SK-N-SH (cell line): Measurements from ENCODE around the gene PTDSS2. TPM values are rescaled to one million over a fixed set of nuclear protein-coding genes. Genes with fewer than 3 reads are reported as not detected.

Experiments used
- CTCF ChIA-PET: fragments of 300-600, 350-600 bp; formaldehyde crosslinking; extraction: SDS; loops from one replicate; lab custom pipeline; 2021; lab: Yijun Ruan, JAX
- POLR2A ChIA-PET: fragments of 350-600 bp; sonication (Branson Sonifier 250); formaldehyde crosslinking; extraction: SDS; loops from one replicate; lab custom pipeline; 2020; ENCODE audit warnings: antibody characterized with exemption, inconsistent platforms; lab: Yijun Ruan, JAX
- DNase-seq: peaks from one replicate; pipeline ENCODE4 v3.0.0; 2012
- H2AFZ ChIP-seq: fragments of 200-600 bp; sonication (generic); 2 replicates; pipeline ENCODE4 v1.8.1; 2016; ENCODE audit warnings: antibody characterized with exemption, mild to moderate bottlenecking, low read depth
- H3F3A ChIP-seq: fragments of 200-600 bp; sonication (generic); replicated peaks from 2 replicates; pipeline ENCODE3; 2016; ENCODE audit warnings: antibody characterized with exemption, mild to moderate bottlenecking; ENCODE audit not compliant: insufficient read depth
- H3K27ac ChIP-seq, 2 experiments: fragments of 200-500 bp in 1 of 2; fragments of 200-600 bp in 1 of 2; sonication (Bioruptor generic) in 1 of 2; sonication (generic), shearing (Covaris generic) in 1 of 2; 2 replicates each; pipeline versions ENCODE4 v1.5.1 to v1.6.1; 2014 to 2016; ENCODE audit warnings: low read depth in 2 of 2, inconsistent platforms in 1 of 2, low read length in 1 of 2, mild to moderate bottlenecking in 1 of 2, mixed read lengths in 1 of 2
- H3K27me3 ChIP-seq: fragments of 200-600 bp; sonication (generic), shearing (Covaris generic); 2 replicates; pipeline ENCODE4 v1.6.1; 2016; ENCODE audit warnings: mixed run types; ENCODE audit not compliant: insufficient read depth
- H3K36me3 ChIP-seq, 2 experiments: fragments of 200-500 bp in 1 of 2; fragments of 200-600 bp in 1 of 2; sonication (Bioruptor generic) in 1 of 2; sonication (generic) in 1 of 2; replicated peaks in 1 of 2; 2 replicates each; pipeline versions ENCODE3 to v1.5.1; 2014 to 2016; ENCODE audit warnings: low read length in 1 of 2, mild to moderate bottlenecking in 1 of 2; ENCODE audit not compliant: insufficient read depth in 2 of 2, control insufficient read depth in 1 of 2
- H3K4me1 ChIP-seq, 2 experiments: fragments of 200-500 bp in 1 of 2; fragments of 200-600 bp in 1 of 2; sonication (Bioruptor generic) in 1 of 2; sonication (generic), shearing (Covaris generic) in 1 of 2; 2 replicates each; pipeline versions ENCODE4 v1.5.1 to v1.6.1; 2014 to 2016; ENCODE audit warnings: low read depth in 1 of 2, low read length in 1 of 2, mixed run types in 1 of 2; ENCODE audit not compliant: insufficient read depth in 2 of 2, control insufficient read depth in 1 of 2
- H3K4me2 ChIP-seq: fragments of 200-600 bp; sonication (generic), shearing (Covaris generic); 2 replicates; pipeline ENCODE4 v1.6.1; 2017; ENCODE audit warnings: mixed run types
- H3K4me3 ChIP-seq, 2 experiments: fragments of 200-500 bp in 1 of 2; fragments of 200-600 bp in 1 of 2; sonication (Bioruptor generic) in 1 of 2; sonication (generic), shearing (Covaris generic) in 1 of 2; 2 replicates each; pipeline versions ENCODE4 v1.5.1 to v1.8.1; 2014 to 2016; ENCODE audit warnings: low read depth in 2 of 2, inconsistent platforms in 1 of 2, low read length in 1 of 2, mild to moderate bottlenecking in 1 of 2, mixed read lengths in 1 of 2, moderate library complexity in 1 of 2
- H3K79me2 ChIP-seq: fragments of 200-600 bp; sonication (generic); 2 replicates; pipeline ENCODE4 v1.8.1; 2017; ENCODE audit warnings: mild to moderate bottlenecking; ENCODE audit not compliant: insufficient read depth
- H3K9ac ChIP-seq: fragments of 200-600 bp; sonication (generic); 2 replicates; pipeline ENCODE4 v1.6.1; 2017; ENCODE audit warnings: mixed run types
- H3K9me2 ChIP-seq: fragments of 200-600 bp; sonication (generic); 2 replicates; pipeline ENCODE4 v1.6.1; 2017; ENCODE audit warnings: mixed run types
- H3K9me3 ChIP-seq: fragments of 200-600 bp; sonication (generic); 2 replicates; pipeline ENCODE4 v1.6.1; 2017; ENCODE audit warnings: mixed run types, mild to moderate bottlenecking, moderate library complexity
- H4K20me1 ChIP-seq: fragments of 200-600 bp; sonication (generic); 2 replicates; pipeline ENCODE4 v1.6.1; 2017; ENCODE audit warnings: mild to moderate bottlenecking, mixed run types; ENCODE audit not compliant: insufficient read depth
- CHD2 ChIP-seq: fragments of 150-350 bp; IDR thresholded peaks from 2 replicates; pipeline ENCODE4 v1.6.1; 2018; ENCODE audit warnings: low read length; ENCODE audit not compliant: partially characterized antibody
- ELF1 ChIP-seq: IDR thresholded peaks from 2 replicates; pipeline ENCODE4 v1.4.0; 2012
- EP300 ChIP-seq, 2 experiments: IDR thresholded peaks; 2 replicates each; pipeline versions ENCODE4 v1.4.0 to v1.6.1; 2012; ENCODE audit warnings: borderline replicate concordance in 1 of 2, low read depth in 1 of 2, low read length in 1 of 2
- EZH2phosphoT487 ChIP-seq: fragments of 200-600 bp; sonication (generic); IDR thresholded peaks from 2 replicates; pipeline ENCODE4 v1.6.1; 2017; ENCODE audit warnings: low read depth, mixed run types, mild to moderate bottlenecking, antibody characterized with exemption, moderate library complexity, borderline replicate concordance
- FOSL2 ChIP-seq: IDR thresholded peaks from 2 replicates; pipeline ENCODE4 v1.4.0; 2012; ENCODE audit warnings: low read depth, mild to moderate bottlenecking, moderate library complexity, borderline replicate concordance
- FOXJ3 ChIP-seq: sonication (generic); formaldehyde crosslinking; IDR thresholded peaks from 2 replicates; pipeline ENCODE4 v1.5.1; 2020; ENCODE audit warnings: mild to moderate bottlenecking, missing genetic modification reagents
- GABPA ChIP-seq: IDR thresholded peaks from 2 replicates; pipeline ENCODE4 v1.4.0; 2012; ENCODE audit warnings: low read depth, mild to moderate bottlenecking
- GATA2 ChIP-seq: sonication (generic); formaldehyde crosslinking; IDR thresholded peaks from 2 replicates; pipeline ENCODE4 v1.5.0; 2020; ENCODE audit warnings: mild to moderate bottlenecking, missing genetic modification reagents
- IRF3 ChIP-seq: fragments of 150-350 bp; IDR thresholded peaks from 2 replicates; pipeline ENCODE4 v1.6.1; 2016; ENCODE audit warnings: mild to moderate bottlenecking, low read depth, low read length
- JUND ChIP-seq: IDR thresholded peaks from 2 replicates; pipeline ENCODE4 v1.4.0; 2012
- MEF2A ChIP-seq: IDR thresholded peaks from 2 replicates; pipeline ENCODE4 v1.4.0; 2012; ENCODE audit warnings: low read depth, borderline replicate concordance
- MXI1 ChIP-seq: IDR thresholded peaks from 2 replicates; pipeline ENCODE4 v1.6.1; 2012; ENCODE audit warnings: mild to moderate bottlenecking, low read depth, low read length, improper control_type of control experiment
- NFIC ChIP-seq: IDR thresholded peaks from 2 replicates; pipeline ENCODE4 v1.4.0; 2012; ENCODE audit warnings: borderline replicate concordance
- PBX3 ChIP-seq: IDR thresholded peaks from 2 replicates; pipeline ENCODE4; 2012
- POLR2AphosphoS5 ChIP-seq: IDR thresholded peaks from 2 replicates; pipeline ENCODE4 v1.6.1; 2012; ENCODE audit warnings: low read depth, low read length
- RCOR1 ChIP-seq: fragments of 150-350 bp; IDR thresholded peaks from 2 replicates; pipeline ENCODE4 v1.6.1; 2017; ENCODE audit warnings: antibody characterized with exemption, low read length
- RXRA ChIP-seq: IDR thresholded peaks from 2 replicates; pipeline ENCODE4 v1.4.0; 2012; ENCODE audit warnings: low read depth, mild to moderate bottlenecking, borderline replicate concordance
- SMC3 ChIP-seq: IDR thresholded peaks from 2 replicates; pipeline ENCODE4 v1.6.1; 2012; ENCODE audit warnings: low read depth, low read length, improper control_type of control experiment
- TAF1 ChIP-seq: IDR thresholded peaks from 2 replicates; pipeline ENCODE4 v1.6.1; 2012; ENCODE audit warnings: low read depth, mild to moderate bottlenecking, low read length, moderate library complexity, borderline replicate concordance
- TCF12 ChIP-seq: IDR thresholded peaks from 2 replicates; pipeline ENCODE4 v1.4.0; 2012
- USF1 ChIP-seq: IDR thresholded peaks from 2 replicates; pipeline ENCODE4 v1.4.0; 2012; ENCODE audit warnings: low read depth, borderline replicate concordance
- ZBTB33 ChIP-seq: IDR thresholded peaks from 2 replicates; pipeline ENCODE4 v1.4.0; 2012; ENCODE audit warnings: low read depth, borderline replicate concordance
- WGBS: methylation state at CpG from one replicate; pipeline ENCODE4 v1.1.6; 2017; ENCODE audit warnings: low lambda C conversion rate; 5-methylcytosine and 5-hydroxymethylcytosine counted together
- polyA plus RNA-seq, 3 experiments: library from polyadenylated mRNA; depleted of rRNA; stranded (reverse); fragments of >200 nt; gene quantifications; 2 replicates each; pipeline ENCODE4 v1.2.3, GENCODE V29; 2012
- TF ChIP-seq, protein P1 (sequence below): fragments of 150-350 bp; IDR thresholded peaks from 2 replicates; pipeline ENCODE4 v1.6.1; 2017; ENCODE audit warnings: antibody characterized with exemption, low read length, low read depth, borderline replicate concordance
- TF ChIP-seq, protein P2 (sequence below): fragments of 200-600 bp; sonication (generic); IDR thresholded peaks from 2 replicates; pipeline ENCODE4 v1.6.1; 2017; ENCODE audit warnings: antibody characterized with exemption, mild to moderate bottlenecking, moderate library complexity

Gene PTDSS2
- polyA plus RNA-seq, 1 of the 3 experiments (the other 2 are of a cell fraction) = 28.6 TPM

DNA sequence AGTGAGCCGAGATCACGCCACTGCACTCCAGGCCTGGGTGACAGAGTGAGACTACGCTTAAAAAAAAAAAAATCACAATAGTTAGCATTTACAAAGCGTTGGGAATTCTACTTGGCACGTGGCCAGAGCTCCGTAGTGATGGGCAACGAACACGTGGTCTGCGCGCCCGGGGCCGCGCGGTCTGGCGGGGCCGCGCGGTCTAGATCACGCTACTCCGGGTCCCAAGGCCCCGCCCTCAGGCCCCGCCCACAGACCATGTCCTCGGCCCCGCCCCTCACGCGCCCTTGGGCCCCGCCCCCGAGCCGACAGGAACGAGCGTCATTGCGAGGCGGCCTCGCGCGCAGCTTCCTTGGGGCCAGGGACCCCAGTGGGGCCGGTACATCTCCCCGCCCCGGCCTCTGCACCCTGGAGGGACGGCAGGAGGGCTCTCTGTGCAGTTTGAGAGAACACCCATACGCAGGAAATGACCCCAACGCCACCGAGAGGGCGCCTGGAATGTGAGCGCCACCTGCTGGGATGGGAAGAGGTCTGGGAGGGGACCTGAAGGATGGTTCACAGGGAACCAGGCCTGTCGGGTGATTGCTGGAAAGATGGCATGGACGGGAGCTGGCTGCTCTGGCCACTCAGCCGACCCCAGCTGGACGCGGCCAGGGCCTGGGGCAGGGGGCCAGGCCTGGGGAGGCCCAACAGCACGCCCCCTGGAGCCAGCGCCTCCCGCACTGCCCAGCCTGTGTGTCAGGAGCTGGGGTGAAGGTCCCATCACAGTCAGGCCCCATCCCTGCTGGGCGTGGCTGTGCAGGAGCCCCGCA lies 2.0 kb upstream of the PTDSS2 start:
- H3K9ac ChIP-seq = peak overlapping the region; percentile 66
- no peaks in the 10 kb centered on the region for H3K27me3 ChIP-seq
- H3K9me3 ChIP-seq = no peaks in the 10 kb centered on the region
- ChIA-PET CTCF (interaction anchor here (0.5 to 6.5 kb wide), 43 partner anchors 10 to 1117 kb away, joined by 3 to 77 read pairs (median 4); partner anchors contain the start of genes BET1L, RIC8A, RNH1 and SIGIRR), POLR2A (interaction anchor here (0.6 to 1.4 kb wide), 6 partner anchors 9 to 241 kb away, joined by 3 to 5 read pairs (median 3); partner anchors contain the start of genes BET1L and RIC8A)
- peaks cover 10% of the 10 kb centered on the region for H3F3A ChIP-seq
- no peaks in the 10 kb centered on the region for H3K9me2 ChIP-seq
- 12% methylated on average over 13 of the region's 55 CpGs for WGBS
- H3K79me2 ChIP-seq = peaks cover 40% of the 10 kb centered on the region
- H4K20me1 ChIP-seq = peaks cover 11% of the 10 kb centered on the region
- peak overlapping the region; percentile 99 for H3K4me2 ChIP-seq
- peak overlapping the region; percentile 63 to 77 for H3K4me3 ChIP-seq
- peaks cover 0 to 4% of the 10 kb centered on the region in 2 experiments for H3K36me3 ChIP-seq
- peak overlapping the region; percentile 81 to 89 for H3K27ac ChIP-seq
- DNase-seq = peak; percentile 98
- peaks cover 6 to 24% of the 10 kb centered on the region in 2 experiments; a peak in 2 of 4 replicates for H3K4me1 ChIP-seq
- H2AFZ ChIP-seq = peak overlapping the region; percentile 81; the same call in 1 of the 2 replicates
- TF ChIP-seq MXI1 = peak; percentile 91
- TF ChIP-seq EZH2phosphoT487 = no peak
- TF ChIP-seq PBX3 = 0 out of 2 replicates have a peak, but pooled peaks have one; percentile 15
- TF ChIP-seq FOXJ3 = no peak
- peak; percentile 74 for TF ChIP-seq GATA2 (CRISPR knock-in tag)
- no peak for TF ChIP-seq EP300 (IDR thresholded peaks at IDR 0.05; ENCODE audit: borderline replicate concordance in 1 of 2, low read depth in 1 of 2, low read length in 1 of 2)
- TF ChIP-seq, protein P1, sequence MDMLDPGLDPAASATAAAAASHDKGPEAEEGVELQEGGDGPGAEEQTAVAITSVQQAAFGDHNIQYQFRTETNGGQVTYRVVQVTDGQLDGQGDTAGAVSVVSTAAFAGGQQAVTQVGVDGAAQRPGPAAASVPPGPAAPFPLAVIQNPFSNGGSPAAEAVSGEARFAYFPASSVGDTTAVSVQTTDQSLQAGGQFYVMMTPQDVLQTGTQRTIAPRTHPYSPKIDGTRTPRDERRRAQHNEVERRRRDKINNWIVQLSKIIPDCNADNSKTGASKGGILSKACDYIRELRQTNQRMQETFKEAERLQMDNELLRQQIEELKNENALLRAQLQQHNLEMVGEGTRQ = peak; percentile 41; the same call in 1 of the 2 replicates
- no peak for TF ChIP-seq RXRA
- TF ChIP-seq ZBTB33 = no peak
- TF ChIP-seq USF1 = peak; percentile 76
- peak; percentile 34; the same call in 1 of the 2 replicates for TF ChIP-seq TAF1
- TF ChIP-seq CHD2 = no peak
- no peak for TF ChIP-seq IRF3
- TF ChIP-seq, protein P2, sequence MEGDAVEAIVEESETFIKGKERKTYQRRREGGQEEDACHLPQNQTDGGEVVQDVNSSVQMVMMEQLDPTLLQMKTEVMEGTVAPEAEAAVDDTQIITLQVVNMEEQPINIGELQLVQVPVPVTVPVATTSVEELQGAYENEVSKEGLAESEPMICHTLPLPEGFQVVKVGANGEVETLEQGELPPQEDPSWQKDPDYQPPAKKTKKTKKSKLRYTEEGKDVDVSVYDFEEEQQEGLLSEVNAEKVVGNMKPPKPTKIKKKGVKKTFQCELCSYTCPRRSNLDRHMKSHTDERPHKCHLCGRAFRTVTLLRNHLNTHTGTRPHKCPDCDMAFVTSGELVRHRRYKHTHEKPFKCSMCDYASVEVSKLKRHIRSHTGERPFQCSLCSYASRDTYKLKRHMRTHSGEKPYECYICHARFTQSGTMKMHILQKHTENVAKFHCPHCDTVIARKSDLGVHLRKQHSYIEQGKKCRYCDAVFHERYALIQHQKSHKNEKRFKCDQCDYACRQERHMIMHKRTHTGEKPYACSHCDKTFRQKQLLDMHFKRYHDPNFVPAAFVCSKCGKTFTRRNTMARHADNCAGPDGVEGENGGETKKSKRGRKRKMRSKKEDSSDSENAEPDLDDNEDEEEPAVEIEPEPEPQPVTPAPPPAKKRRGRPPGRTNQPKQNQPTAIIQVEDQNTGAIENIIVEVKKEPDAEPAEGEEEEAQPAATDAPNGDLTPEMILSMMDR = peak; percentile 93
- no peak for TF ChIP-seq RCOR1
- TF ChIP-seq GABPA = peak; percentile 21; the same call in 1 of the 2 replicates
- no peak; the same call in 1 of the 2 replicates for TF ChIP-seq TCF12
- TF ChIP-seq FOSL2 = no peak
- peak; percentile 64 for TF ChIP-seq SMC3
- TF ChIP-seq JUND = no peak
- TF ChIP-seq POLR2AphosphoS5 = peak; percentile 83
- no peak for TF ChIP-seq MEF2A
- no peak for TF ChIP-seq ELF1
- peak; percentile 60; the same call in 1 of the 2 replicates for TF ChIP-seq NFIC
